ENCODE data around the gene ZNF775.
A peak's percentile ranks its signal among the peaks of the same experiment; 100 is the strongest.

ZNF775 gene

GRCh38 chr7:150400788-150401423 lies 21.8 kb downstream of the ZNF775 start:
- no peak for DNase-seq (ENCODE audit: low read depth in 3 of 3)

- no peak for DNase-seq (ENCODE audit: low read depth in 3 of 3)
These were observed 22.3 kb downstream of the ZNF775 start for GRCh38 chr7:150401424-150401790.

DNA sequence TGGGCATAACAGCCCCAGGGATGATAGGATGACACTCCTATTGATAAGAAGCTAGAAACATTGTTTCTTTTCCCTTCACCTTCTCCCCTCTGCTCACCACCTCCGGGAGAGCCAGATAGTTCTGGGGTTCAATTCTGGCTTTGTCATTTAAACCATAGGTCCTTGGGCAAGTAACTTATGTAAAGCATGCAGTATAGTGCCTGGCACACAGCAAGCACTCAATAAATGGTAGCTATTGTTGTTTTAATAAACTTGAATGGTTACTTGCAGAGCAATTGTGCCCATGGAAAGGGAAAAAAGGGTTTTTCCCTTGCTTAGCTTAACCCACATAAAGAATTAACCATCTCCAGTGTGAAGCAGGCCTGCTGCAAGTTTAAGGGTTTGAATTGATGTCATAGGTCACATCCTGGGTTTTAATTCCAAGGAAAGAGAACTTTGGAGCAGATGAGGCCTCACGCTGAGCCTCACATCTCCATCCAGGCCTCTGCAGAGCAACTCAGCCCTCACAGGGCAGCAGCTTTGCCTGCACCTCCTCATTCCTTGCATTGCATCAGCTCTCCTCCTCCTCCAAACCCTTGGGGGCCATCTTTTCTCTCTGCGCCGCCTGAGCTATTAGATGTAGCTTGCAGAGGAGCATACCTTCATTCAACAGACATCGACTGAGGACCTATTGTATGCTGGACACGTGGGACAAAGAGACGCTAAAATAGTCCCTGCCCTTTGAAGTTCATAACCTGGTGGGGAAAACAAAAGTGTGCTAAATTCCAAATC lies 22.9 kb downstream of the ZNF775 start:
- DNase-seq (ENCODE audit: low read depth in 3 of 3): no peak

- DNase-seq (ENCODE audit: low read depth in 3 of 3): no peak
These were observed 23.7 kb downstream of the ZNF775 start for GRCh38 chr7:150402671-150403321.

DNA sequence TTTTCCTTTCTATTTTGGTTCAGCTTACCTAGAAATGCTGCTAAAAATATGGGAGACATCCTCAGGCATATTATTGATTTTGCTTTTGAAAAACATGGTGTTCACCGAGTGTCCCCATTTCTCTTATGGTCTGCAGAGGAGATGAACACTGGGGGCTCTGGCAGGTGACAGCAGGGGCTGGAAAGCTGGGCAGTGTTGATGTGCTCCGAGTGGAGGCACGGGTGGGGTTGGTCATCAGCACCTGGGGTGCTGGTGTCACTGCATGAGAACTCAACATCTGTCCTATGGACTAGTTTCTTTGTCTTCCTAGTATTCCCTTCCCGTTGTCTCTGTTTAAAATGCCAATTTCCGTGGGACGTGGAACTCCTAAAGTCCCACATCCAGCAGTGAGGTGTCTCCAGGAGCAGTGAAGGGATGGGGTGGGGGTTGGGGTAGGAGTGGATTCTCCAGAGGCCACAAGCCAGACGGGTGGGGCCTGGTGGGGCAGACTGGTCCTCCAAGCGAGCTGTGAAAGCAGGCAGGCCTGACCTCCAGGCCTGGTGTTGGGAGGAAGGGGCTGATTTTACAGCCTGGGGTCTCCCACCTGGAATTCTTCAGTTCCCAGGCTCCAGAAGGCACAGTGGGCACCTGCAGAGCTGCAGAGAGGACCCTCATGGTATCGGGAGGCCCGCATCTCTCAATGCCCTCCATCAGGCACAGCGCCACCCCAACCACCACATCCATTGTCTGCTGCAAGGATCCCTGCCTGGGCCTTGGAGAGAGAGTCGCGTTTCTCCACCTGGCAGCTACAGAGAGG lies 24.4 kb downstream of the ZNF775 start:
- no peak for DNase-seq (ENCODE audit: low read depth in 3 of 3)

DNA sequence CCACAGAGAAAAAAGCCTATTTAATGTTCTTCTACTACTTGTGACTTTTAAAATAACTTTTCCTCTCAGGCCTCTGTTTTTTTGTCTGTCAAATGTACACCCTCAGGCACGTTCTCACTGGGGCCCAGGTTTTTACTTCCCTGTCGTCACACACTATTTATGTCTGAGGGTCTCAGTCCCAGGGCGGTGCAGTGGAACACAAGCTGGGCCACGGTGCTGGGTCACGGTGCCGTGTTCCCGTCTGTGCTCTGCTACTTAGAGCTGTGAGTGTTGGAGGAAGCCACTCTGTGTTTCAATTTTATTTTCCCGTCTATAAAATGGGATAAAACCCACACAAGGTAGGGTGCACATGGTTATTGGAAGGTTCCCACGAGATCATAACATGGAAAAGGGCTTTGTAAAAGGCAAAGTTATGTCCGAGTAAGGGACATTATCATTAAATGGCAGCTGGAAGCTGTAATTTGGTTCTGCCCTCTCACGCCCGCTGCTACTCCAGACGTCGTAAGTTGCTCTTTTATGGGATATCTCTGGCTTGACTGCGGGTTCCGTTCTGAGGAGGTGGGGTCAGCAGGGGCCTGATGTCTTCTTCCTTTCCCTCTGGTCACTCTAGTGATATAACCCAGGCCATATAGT lies 25.2 kb downstream of the ZNF775 start:
- DNase-seq (ENCODE audit: low read depth in 3 of 3): no peak

DNA sequence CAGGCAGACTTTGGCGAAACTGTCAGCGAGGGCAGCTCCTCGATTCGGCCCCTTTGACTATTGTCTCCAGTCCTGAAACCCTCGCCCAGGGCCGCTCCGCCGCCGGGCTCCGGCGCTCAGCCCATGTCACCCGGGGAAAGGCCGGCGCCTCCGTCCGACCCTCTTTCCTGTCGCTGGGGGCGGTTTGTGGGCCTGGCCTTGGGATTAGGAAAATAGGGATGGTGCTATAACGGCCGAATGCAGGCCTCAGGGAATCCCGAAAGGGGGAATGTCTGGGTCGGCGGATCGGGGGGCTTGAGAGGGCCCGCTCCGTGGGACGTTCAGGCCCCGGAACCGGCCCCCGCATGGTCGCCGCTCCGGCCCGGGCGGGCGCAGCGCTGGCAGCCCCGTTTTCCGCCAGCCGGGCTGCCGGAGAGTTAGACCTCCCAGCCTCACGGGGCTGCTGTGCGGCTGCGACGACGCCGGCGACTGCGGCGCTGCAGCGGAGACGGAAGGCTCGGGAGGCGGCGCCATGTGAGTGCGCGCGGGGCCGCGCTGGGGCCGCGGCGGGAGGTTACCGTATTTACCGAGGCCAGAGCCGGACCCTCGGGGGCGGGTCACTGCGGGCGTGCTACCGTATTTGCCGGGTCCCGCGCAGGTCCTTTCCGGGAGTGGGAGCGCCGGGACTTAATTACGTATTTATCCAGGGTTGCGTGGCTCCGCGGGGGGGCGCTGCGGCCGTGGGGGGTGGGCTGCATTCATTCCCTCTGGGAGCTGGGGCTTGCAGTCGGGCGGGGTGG lies 25.9 kb downstream of the ZNF775 start:
- DNase-seq (ENCODE audit: low read depth in 3 of 3): peak; percentile 41 to 76 (median 56)

- DNase-seq (ENCODE audit: low read depth in 3 of 3): no peak
These were observed 26.6 kb downstream of the ZNF775 start for GRCh38 chr7:150405584-150406311.

DNA sequence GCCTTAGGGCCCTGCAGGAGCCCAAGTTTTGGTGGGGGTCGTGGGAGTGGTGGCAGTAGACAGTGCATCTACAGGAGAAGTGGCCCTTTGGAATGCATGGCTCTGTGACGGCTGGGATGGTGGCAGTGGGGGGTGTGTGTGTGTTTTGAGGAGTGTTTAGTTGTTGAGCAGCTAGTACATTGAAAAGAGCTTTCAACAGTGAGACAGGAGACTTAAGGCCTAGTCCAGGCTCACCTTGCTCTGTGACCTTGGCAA lies 27.1 kb downstream of the ZNF775 start:
- no peak for DNase-seq (ENCODE audit: low read depth in 3 of 3)

DNA sequence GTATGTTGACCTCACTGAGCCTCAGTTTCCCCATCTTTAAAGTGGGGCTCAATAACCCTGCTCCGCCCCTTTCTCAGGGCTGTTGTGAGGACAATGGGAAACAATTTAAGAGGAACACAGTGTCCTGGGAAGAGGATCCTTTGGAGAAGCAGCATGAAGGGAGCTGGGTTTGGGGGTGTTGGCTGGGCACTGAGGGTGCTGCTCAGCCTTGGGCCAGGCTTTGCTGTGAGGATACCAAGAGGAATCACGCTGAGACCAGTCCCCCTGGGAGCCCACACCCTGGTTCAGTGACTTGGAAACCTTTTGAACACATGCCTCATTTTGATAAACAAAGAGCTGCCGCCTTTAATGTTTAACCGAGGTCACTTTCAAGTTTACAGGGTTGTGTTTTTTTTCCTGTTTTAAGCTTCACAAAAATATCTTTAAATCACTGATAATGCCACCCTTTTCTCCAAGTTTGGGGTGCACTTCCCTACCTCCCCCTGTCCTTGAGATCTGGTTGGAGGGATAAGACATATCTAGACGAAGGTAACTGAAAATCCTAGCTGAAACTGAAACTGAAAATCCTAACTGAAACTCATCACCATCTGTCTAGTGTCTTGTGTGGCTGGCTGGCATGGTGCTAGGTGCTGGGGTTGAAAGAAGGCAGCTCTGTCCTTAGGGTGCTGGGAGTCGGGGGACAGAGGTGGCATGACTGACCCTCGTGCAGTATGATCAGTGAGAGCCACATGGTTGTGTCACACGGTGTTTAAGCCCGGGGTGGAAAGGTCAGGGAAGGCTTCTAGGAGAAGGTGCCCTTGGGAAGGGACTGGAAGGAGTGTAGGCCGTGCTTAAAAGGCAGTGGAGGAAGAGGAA lies 27.7 kb downstream of the ZNF775 start:
- peak in 1 of 3 experiments; percentile 39 for DNase-seq (ENCODE audit: low read depth in 3 of 3)

DNA sequence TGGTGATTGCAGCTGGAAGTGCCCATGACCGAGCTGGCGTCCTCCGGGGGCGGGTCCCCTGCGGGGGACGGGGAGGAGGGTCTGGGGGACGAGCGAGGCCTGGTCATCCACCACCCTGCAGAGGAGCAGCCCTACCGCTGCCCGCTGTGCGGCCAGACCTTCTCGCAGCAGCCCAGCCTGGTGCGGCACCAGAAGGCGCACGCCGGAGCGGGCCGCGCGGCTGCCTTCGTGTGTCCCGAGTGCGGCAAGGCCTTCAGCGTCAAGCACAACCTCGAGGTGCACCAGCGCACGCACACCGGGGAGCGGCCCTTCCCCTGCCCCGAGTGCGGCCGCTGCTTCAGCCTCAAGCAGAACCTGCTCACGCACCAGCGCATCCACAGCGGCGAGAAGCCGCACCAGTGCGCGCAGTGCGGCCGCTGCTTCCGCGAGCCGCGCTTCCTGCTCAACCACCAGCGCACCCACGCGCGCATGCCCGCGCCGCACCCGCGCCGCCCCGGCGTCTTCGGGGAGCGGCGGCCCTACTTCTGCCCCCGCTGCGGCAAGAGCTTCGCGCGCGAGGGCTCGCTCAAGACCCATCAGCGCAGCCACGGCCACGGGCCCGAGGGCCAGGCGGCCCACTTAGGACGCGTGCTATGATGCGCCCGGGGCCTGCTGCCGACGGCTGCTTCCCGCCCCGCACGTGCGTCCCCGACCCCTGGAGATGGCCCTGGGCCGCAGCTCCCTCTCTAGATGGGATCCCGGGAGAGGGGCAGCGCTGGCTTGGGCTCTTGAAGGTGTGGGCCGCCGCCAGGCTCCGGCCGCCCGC lies 28.7 kb downstream of the ZNF775 start:
- DNase-seq (ENCODE audit: low read depth in 3 of 3): no peak

GRCh38 chr7:150408393-150409299 lies 29.5 kb downstream of the ZNF775 start:
- no peak for DNase-seq (ENCODE audit: low read depth in 3 of 3)

GRCh38 chr7:150409300-150410030 lies 30.3 kb downstream of the ZNF775 start:
- DNase-seq (ENCODE audit: low read depth in 3 of 3): no peak

DNA sequence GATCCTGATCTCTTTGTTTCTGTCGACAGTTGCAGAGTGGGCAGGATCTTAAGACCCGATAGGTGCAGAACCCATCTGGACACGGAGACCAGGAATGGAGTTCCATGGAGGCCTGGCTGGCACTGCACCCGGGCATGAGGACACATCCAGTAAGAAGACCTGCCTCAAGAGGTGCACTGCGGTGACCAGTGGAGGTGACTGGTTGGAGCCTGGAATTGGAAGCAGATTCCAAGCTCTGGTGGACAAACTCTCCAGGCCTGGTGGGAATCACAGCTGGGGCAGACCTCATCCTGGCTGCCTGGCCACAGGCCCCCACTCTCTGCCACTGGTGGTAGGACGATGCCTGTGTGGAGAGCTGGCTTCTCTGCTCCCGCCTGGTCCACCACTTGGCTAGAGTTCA lies 31.0 kb downstream of the ZNF775 start:
- DNase-seq (ENCODE audit: low read depth in 3 of 3): no peak

DNA sequence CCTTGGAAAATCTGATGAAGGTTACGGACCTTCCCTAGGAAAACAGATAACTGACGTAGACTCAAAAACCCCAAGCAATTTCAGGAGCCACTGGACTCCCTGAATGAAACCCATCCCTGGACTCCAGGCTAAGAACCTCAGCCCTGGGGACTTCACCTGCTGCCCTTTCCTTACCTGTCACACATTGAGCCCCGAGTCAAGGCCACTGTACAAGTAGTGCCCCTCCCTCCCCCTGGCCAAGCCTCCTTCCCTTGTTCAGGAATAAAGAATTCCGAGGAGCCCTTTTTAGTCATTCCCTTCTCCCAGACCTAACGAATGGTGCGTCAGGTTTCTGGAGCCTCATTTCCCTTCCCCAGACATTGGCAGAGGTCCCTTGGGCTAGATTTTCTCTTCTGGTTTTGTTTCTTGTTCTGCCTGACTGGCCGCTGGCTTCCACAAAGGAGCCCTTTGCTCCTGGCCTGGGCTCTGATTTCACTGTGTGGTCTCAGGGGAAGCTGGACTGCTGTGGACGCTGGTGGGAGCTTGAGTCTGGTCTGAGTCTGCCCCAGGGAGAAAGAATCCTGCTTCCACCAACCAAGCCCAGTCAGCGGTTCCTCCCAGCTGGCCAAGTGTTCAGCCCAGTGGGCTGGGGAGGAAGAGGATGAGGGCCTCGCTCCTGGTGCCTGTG lies 31.7 kb downstream of the ZNF775 start:
- no peak for DNase-seq (ENCODE audit: low read depth in 3 of 3)

DNA sequence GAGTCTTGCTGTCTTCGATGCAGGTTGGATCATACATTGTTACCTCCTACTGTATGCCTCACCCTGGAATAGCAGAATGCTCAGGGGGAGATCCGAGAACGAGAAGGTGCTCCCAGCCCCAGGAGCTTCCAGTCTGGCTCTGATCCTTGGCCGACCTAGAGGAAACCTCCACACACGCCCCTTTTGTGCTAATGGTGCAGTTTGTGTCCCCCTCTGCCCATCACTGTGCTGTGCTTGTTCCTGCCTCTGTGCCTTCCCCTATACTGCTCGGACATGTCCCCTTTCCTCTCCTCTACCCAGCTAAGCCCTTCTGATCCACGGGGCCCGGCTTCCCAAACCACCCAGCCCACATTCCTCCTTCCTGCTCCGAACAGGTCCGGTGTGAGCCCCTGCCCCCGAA lies 32.5 kb downstream of the ZNF775 start:
- no peak for DNase-seq (ENCODE audit: low read depth in 3 of 3)

Measured in stimulated activated CD4-positive, alpha-beta T cell treated with anti-CD3 and anti-CD28 coated beads, TNF-alpha, amount 100 ng/mL, for 24 hours (primary cell).